Activated CD8-positive, alpha-beta T cell treated with anti-CD3 and anti-CD28 coated beads for 36 hours (primary cell): ENCODE measurements around the gene RAPGEF1. TPM values are rescaled to one million over a fixed set of nuclear protein-coding genes. Genes with fewer than 3 reads are reported as not detected.

ENCODE experiments used
- ATAC-seq: fragments of 200-7000 bp; cut with Tn5 transposase; one replicate; pipeline ENCODE4 v1.10.0; 2021; ENCODE audit warnings: mild to moderate bottlenecking, moderate library complexity
- CTCF ChIA-PET: fragments of 350-600 bp; sonication (Branson Sonifier 250); formaldehyde crosslinking; loops from one replicate; lab custom pipeline; 2021; ENCODE audit warnings: antibody characterized with exemption; lab: Charles Lee
- POLR2A ChIA-PET: fragments of 350-600 bp; sonication (Branson Sonifier 250); formaldehyde crosslinking; loops from one replicate; lab custom pipeline; 2021; ENCODE audit warnings: antibody characterized with exemption; lab: Charles Lee
- DNase-seq: peaks from one replicate; pipeline ENCODE4 v3.0.0-alpha.2; 2020
- H3K27ac Mint-ChIP-seq: one replicate; pipeline ENCODE4 v1.8.0; 2021; ENCODE audit warnings: mild to moderate bottlenecking, mixed read lengths
- H3K27me3 Mint-ChIP-seq: one replicate; pipeline ENCODE4 v1.8.0; 2021; ENCODE audit warnings: mixed read lengths
- H3K36me3 Mint-ChIP-seq: one replicate; pipeline ENCODE4 v1.8.0; 2021; ENCODE audit warnings: low read depth, mixed read lengths
- H3K4me1 Mint-ChIP-seq: one replicate; pipeline ENCODE4 v1.8.0; 2021; ENCODE audit warnings: low read depth, mixed read lengths
- H3K4me3 Mint-ChIP-seq: one replicate; pipeline ENCODE4 v1.8.0; 2021; ENCODE audit warnings: mild to moderate bottlenecking, moderate library complexity, mixed read lengths
- H3K9me3 Mint-ChIP-seq: one replicate; pipeline ENCODE4 v1.8.0; 2021; ENCODE audit warnings: mixed read lengths
- CTCF ChIP-seq: fragments of 200-600 bp; IDR thresholded peaks from one replicate; pipeline ENCODE4 v1.8.0; 2022; ENCODE audit warnings: antibody characterized with exemption, mild to moderate bottlenecking
- intact Hi-C: fragments of 100-400 bp; cut with micrococcal nuclease; formaldehyde crosslinking; loops from one replicate; pipeline ENCODE4 v1.10.0; 2022
- total RNA-seq, 2 experiments: library from RNA; stranded (reverse); gene quantifications; one replicate each; pipeline ENCODE4 v1.2.3, GENCODE V29; 2021

Gene RAPGEF1
- total RNA-seq, 2 experiments from 2014 or later = 84.5 to 85.2 TPM

- POLR2A ChIA-PET = no interaction called here
- CTCF ChIA-PET = interaction anchor here (1.3 kb wide), 1 partner anchor 125 kb away, joined by 3 read pairs; no protein-coding TSS in a partner anchor
- H3K4me3 Mint-ChIP-seq = no peak overlapping the region
- ATAC-seq (no peak), DNase-seq (no peak)
- H3K27ac Mint-ChIP-seq = no peak overlapping the region
- no peak for TF ChIP-seq CTCF
- H3K9me3 Mint-ChIP-seq = no peaks in the 10 kb centered on the region
- intact Hi-C loops = no loop called here
- peaks cover 57% of the 10 kb centered on the region for H3K36me3 Mint-ChIP-seq
- H3K4me1 Mint-ChIP-seq = no peaks in the 10 kb centered on the region
- no peaks in the 10 kb centered on the region for H3K27me3 Mint-ChIP-seq
Measured at GRCh38 chr9:131619680-131620079, 120.2 kb downstream of the RAPGEF1 start.

GRCh38 chr9:131618785-131619184 is 121.1 kb downstream of the RAPGEF1 start:
- POLR2A ChIA-PET = no interaction called here
- intact Hi-C loops = no loop called here

GRCh38 chr9:131618071-131618479 is 121.8 kb downstream of the RAPGEF1 start:
- H3K4me1 Mint-ChIP-seq = no peaks in the 10 kb centered on the region
- DNase-seq (no peak), ATAC-seq (no peak)
- CTCF ChIA-PET = interaction anchor here (1.5 kb wide), 1 partner anchor 121 kb away, joined by 3 read pairs; no protein-coding TSS in a partner anchor
- peaks cover 51% of the 10 kb centered on the region for H3K36me3 Mint-ChIP-seq
- POLR2A ChIA-PET = interaction anchor here (2.0 kb wide), 1 partner anchor 10 kb away, joined by 7 read pairs; no protein-coding TSS in a partner anchor
- no peak overlapping the region for H3K4me3 Mint-ChIP-seq
- no peaks in the 10 kb centered on the region for H3K9me3 Mint-ChIP-seq
- H3K27me3 Mint-ChIP-seq = no peaks in the 10 kb centered on the region
- H3K27ac Mint-ChIP-seq = no peak overlapping the region
- intact Hi-C loops = no loop called here
- no peak for TF ChIP-seq CTCF

More at GRCh38 chr9:131618785-131619184, 121.1 kb downstream of the RAPGEF1 start:
- DNase-seq = no peak
- no peak for TF ChIP-seq CTCF
- CTCF ChIA-PET = no interaction called here
- H3K4me3 Mint-ChIP-seq = no peak overlapping the region
- H3K27ac Mint-ChIP-seq = no peak overlapping the region
- no peaks in the 10 kb centered on the region for H3K4me1 Mint-ChIP-seq
- H3K27me3 Mint-ChIP-seq = no peaks in the 10 kb centered on the region
- peaks cover 52% of the 10 kb centered on the region for H3K36me3 Mint-ChIP-seq
- no peak for ATAC-seq
- no peaks in the 10 kb centered on the region for H3K9me3 Mint-ChIP-seq

GRCh38 chr9:131617611-131618010 is 122.3 kb downstream of the RAPGEF1 start:
- H3K27me3 Mint-ChIP-seq = no peaks in the 10 kb centered on the region
- H3K4me3 Mint-ChIP-seq = no peak overlapping the region
- DNase-seq (no peak), ATAC-seq (no peak)
- H3K27ac Mint-ChIP-seq = no peak overlapping the region
- intact Hi-C loops = no loop called here
- CTCF ChIA-PET = interaction anchor here (1.5 to 1.7 kb wide), 2 partner anchors 122 to 123 kb away, joined by 3 to 6 read pairs; no protein-coding TSS in a partner anchor
- H3K9me3 Mint-ChIP-seq = no peaks in the 10 kb centered on the region
- no peaks in the 10 kb centered on the region for H3K4me1 Mint-ChIP-seq
- TF ChIP-seq CTCF = no peak
- POLR2A ChIA-PET = interaction anchor here (2.0 kb wide), 1 partner anchor 10 kb away, joined by 7 read pairs; no protein-coding TSS in a partner anchor
- H3K36me3 Mint-ChIP-seq = peaks cover 49% of the 10 kb centered on the region

GRCh38 chr9:131616983-131617604 is 122.8 kb downstream of the RAPGEF1 start:
- no peak overlapping the region for H3K27ac Mint-ChIP-seq
- no peak for TF ChIP-seq CTCF
- H3K4me3 Mint-ChIP-seq = no peak overlapping the region
- ChIA-PET POLR2A (interaction anchor here (2.0 kb wide), 1 partner anchor 11 kb away, joined by 7 read pairs; no protein-coding TSS in a partner anchor), CTCF (interaction anchor here (1.5 to 1.7 kb wide), 2 partner anchors 122 to 123 kb away, joined by 3 to 6 read pairs; no protein-coding TSS in a partner anchor)
- DNase-seq (no peak), ATAC-seq (no peak)
- intact Hi-C loops = no loop called here
- H3K9me3 Mint-ChIP-seq = no peaks in the 10 kb centered on the region
- H3K4me1 Mint-ChIP-seq = no peaks in the 10 kb centered on the region
- no peaks in the 10 kb centered on the region for H3K27me3 Mint-ChIP-seq
- peaks cover 49% of the 10 kb centered on the region for H3K36me3 Mint-ChIP-seq
